Ishikawa (cell line): ENCODE measurements around the gene SMAD1.

Experiments used
- EP300 ChIP-seq: IDR thresholded peaks from 2 replicates; pipeline ENCODE4 v1.6.1; 2012; ENCODE audit warnings: borderline replicate concordance
- FOXM1 ChIP-seq: IDR thresholded peaks from 2 replicates; pipeline ENCODE4 v1.6.1; 2012; ENCODE audit warnings: low read depth, borderline replicate concordance
- NFIC ChIP-seq: IDR thresholded peaks from 2 replicates; pipeline ENCODE4 v1.6.1; 2012
- RAD21 ChIP-seq: IDR thresholded peaks from 2 replicates; pipeline ENCODE4 v1.6.1; 2012; ENCODE audit warnings: low read depth
- TAF1 ChIP-seq: IDR thresholded peaks from 2 replicates; pipeline ENCODE4 v1.6.1; 2012; ENCODE audit warnings: low read depth, mild to moderate bottlenecking
- TEAD4 ChIP-seq: IDR thresholded peaks from 2 replicates; pipeline ENCODE4 v1.6.1; 2012
- ZBTB7A ChIP-seq: IDR thresholded peaks from 2 replicates; pipeline ENCODE4 v1.6.1; 2012; ENCODE audit warnings: low read depth

DNA sequence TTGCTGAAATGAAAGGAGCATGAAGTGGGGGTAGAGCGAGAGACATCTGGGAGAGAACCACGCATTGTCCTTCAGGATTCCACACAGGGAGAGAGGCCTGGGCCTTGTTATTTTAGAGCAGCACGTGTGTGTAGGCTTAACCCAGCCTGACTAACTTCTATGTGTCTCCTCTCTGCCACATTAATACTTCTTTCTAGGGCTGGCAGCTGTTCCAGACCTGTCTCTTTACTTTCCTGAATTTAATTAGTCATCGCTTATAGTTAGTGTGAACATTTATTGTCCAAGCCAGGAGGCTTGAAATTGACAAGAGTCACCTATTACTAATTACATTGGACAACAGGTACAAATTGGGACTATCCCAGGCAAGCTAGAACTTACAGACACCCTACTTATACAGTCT is 51.3 kb downstream of the SMAD1 start:
- no peak for TF ChIP-seq ZBTB7A
- no peak for TF ChIP-seq TEAD4
- no peak for TF ChIP-seq RAD21
- TF ChIP-seq FOXM1 = no peak
- no peak for TF ChIP-seq NFIC
- no peak for TF ChIP-seq TAF1
- no peak for TF ChIP-seq EP300
